ENCODE measurements around the gene AGMAT.

AGMAT gene

DNA sequence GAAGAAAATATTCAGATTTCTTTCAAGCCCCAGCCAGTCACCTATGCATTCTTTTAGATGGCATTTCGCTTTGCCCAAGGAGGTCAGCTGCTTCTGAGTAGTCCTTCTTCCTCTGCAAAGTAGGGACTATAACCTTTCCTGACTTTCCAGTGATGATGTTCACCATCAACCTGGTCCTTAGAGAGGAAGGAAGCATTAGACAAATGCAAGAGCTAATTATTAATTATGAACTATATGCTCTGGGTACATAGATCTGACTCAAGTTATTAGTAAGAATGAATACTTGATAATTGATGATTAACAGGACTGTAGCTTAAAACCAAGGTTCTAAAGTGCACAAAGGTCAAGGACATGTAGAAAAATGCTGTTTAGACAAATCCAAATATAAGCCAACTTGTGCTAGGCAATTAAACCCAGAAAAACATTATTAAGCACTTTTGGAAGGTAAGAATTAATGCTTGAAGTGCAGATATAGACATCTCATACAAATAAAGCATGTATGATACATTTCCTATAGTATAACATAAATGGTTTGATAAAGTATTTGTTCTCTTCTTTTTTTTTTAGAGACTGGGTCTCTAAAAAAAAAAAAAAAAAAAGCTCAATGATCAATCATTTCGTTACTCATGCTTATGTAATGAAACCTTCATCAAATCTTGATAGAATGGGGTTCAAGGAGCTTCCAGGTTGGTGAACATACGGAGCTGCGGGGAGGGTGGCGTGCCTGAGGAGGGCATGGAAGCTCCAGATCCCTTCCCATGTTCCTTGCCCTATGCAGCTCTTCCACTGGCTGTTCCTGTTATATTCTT is 11.2 kb upstream of the AGMAT start:
- Mint-ChIP-seq H3K9me3 (no peaks in the 10 kb centered on the region), H3K27me3 (ENCODE audit: low read depth) (peaks cover 3% of the 10 kb centered on the region), H3K4me1 (ENCODE audit: low read depth) (no peaks in the 10 kb centered on the region), H3K27ac (no peak overlapping the region), H3K36me3 (ENCODE audit: low read depth) (peaks cover 3% of the 10 kb centered on the region), H3K4me3 (no peak overlapping the region)
- no peak for DNase-seq (ENCODE audit: low spot score)

DNA sequence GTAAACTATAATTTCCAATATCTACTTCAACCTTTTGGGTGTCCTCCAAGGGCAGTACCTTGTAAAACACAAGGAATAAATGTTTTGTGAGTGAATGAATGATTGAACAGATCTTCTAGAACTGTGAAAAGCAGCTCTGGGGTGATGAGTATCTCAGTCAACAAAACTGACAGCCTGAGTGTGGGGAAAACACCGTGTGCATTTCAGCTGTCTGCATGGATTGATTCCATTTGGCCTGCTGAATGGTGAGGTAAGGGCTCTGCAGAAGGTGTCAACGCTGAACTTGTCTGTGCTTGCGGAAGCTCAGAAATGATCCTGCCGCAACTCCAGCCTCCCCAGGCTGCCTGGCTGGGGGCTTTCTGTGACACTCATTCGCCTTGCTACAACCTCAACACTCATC is 7.4 kb upstream of the AGMAT start:
- Mint-ChIP-seq H3K27me3 (ENCODE audit: low read depth) (peaks cover 3% of the 10 kb centered on the region), H3K4me3 (no peak overlapping the region), H3K4me1 (ENCODE audit: low read depth) (peaks cover 1% of the 10 kb centered on the region), H3K36me3 (ENCODE audit: low read depth) (peaks cover 18% of the 10 kb centered on the region), H3K27ac (no peak overlapping the region), H3K9me3 (no peaks in the 10 kb centered on the region)
- no peak for DNase-seq (ENCODE audit: low spot score)

DNA sequence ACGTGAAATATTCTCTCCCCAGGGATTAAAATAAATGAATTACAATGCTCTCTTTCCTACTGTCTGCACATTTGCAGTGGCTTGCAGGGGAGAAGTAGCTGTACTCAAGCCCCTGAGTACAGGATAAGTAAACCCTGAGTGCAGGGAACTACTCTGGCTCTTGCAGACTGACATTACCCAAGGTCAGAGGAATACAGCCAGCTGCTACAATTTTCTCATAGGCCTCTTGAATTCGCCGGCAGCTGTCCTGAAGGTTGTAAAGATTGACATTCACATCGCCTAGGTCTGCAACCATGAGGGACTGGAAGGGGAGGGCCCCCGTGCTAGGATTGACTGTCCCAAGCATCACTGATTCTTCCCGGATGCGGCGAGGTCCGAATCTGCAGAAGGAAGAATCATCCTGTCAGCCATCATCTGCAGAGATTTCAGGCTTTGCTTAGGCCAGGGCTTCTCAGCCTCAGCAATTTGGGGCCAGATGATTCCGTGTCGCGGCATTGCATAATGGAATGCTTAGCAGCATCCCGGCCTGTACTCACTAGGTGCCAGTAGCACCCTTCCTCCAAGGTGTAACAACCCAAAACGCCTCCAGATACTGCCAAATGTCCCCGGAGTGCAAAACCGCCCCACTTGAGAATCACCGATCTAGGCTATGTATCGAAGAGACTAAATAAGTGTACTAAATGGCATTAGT is 1.7 kb downstream of the AGMAT start:
- Mint-ChIP-seq H3K4me3 (peak overlapping the region; percentile 81), H3K4me1 (ENCODE audit: low read depth) (peaks cover 28% of the 10 kb centered on the region), H3K27me3 (ENCODE audit: low read depth) (no peaks in the 10 kb centered on the region), H3K36me3 (ENCODE audit: low read depth) (peaks cover 40% of the 10 kb centered on the region), H3K27ac (no peak overlapping the region), H3K9me3 (no peaks in the 10 kb centered on the region)
- DNase-seq (ENCODE audit: low spot score), result no peak

DNA sequence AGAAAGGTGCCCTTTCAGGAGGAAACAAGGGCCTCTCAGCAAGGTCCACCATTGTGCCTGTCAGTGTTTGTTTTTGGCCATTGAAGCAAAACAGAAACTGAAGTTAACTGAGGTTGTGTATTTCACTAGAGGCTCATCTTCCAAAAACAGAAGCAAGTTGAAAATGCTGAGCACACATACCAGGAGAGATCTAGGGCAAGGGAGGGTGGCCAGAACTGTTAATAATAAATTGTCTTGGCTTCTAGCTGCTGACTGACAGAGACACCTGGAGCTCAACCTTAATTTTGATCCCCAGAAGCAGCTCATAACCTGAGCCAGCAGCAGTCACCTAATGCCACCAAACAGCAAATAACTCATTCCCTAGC is 5.2 kb downstream of the AGMAT start:
- Mint-ChIP-seq H3K9me3 (no peaks in the 10 kb centered on the region), H3K27ac (peak overlapping the region; percentile 95), H3K36me3 (ENCODE audit: low read depth) (peaks cover 42% of the 10 kb centered on the region), H3K27me3 (ENCODE audit: low read depth) (no peaks in the 10 kb centered on the region), H3K4me1 (ENCODE audit: low read depth) (peaks cover 34% of the 10 kb centered on the region), H3K4me3 (peak overlapping the region; percentile 63)
- DNase-seq (ENCODE audit: low spot score), result no peak

DNA sequence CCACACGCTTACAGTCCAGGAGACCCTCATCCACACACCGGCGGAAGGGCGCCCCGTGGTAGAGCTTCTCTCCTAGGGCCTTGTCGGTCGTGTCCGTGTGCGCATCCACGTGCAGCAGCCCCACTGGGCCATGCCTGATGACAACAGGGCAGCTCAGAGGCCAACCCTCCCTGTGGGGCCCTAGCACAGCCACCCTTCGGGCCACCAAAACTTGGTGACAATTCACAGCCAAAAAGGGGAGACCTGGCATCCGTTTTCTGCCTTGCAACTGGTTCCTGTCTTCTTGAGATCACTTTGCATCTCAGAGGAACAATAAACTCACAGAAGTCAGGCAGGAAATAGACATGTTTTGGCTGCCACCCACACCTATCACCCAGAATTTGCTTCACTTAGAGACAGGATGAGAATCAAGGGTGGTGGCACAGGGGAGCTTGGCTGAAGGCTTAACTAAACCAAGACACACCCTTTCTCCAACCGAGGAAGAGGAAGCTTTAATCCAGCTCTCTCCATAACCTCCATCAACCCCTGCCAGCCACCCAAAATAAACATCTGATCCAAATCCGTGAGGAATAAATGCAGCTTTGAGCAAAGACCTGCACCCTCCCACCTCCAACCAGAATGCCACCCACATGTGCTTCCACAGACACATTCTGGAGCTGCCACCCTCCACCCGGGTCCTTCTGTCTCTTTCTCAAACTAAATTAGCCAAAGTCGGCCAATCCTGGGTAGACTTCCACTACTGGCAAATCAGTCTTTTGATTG is 5.7 kb downstream of the AGMAT start:
- peaks cover 34% of the 10 kb centered on the region for H3K4me1 Mint-ChIP-seq (ENCODE audit: low read depth)
- DNase-seq (ENCODE audit: low spot score), result peak; percentile 49
- peak overlapping the region; percentile 95 for H3K27ac Mint-ChIP-seq
- H3K27me3 Mint-ChIP-seq (ENCODE audit: low read depth), result no peaks in the 10 kb centered on the region
- peak overlapping the region; percentile 63 for H3K4me3 Mint-ChIP-seq
- H3K36me3 Mint-ChIP-seq (ENCODE audit: low read depth), result peaks cover 42% of the 10 kb centered on the region
- H3K9me3 Mint-ChIP-seq, result no peaks in the 10 kb centered on the region

DNA sequence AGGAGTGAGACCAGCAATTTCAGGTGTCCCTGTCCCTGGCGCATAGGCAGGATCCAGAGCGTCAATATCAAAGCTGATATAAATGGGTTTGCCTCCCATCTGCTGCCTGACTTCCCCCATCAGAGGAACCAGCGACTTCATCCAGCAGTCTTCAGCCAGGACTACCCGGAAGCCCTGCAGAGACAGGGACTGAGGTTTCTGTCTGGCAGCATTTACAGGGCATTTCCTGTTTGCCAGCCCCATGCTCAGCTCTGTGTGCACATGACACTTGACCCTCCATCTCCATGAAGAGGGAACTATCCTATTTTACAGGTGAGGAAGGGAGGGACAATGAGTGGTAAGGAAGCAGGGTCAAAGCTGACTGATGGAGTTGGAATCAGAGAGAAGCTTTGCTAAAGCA is 7.2 kb downstream of the AGMAT start:
- peaks cover 30% of the 10 kb centered on the region for H3K4me1 Mint-ChIP-seq (ENCODE audit: low read depth)
- peak overlapping the region; percentile 95 for H3K27ac Mint-ChIP-seq
- H3K36me3 Mint-ChIP-seq (ENCODE audit: low read depth), result peaks cover 40% of the 10 kb centered on the region
- DNase-seq (ENCODE audit: low spot score), result no peak
- H3K4me3 Mint-ChIP-seq, result peak overlapping the region; percentile 63
- no peaks in the 10 kb centered on the region for H3K9me3 Mint-ChIP-seq
- no peaks in the 10 kb centered on the region for H3K27me3 Mint-ChIP-seq (ENCODE audit: low read depth)

DNA sequence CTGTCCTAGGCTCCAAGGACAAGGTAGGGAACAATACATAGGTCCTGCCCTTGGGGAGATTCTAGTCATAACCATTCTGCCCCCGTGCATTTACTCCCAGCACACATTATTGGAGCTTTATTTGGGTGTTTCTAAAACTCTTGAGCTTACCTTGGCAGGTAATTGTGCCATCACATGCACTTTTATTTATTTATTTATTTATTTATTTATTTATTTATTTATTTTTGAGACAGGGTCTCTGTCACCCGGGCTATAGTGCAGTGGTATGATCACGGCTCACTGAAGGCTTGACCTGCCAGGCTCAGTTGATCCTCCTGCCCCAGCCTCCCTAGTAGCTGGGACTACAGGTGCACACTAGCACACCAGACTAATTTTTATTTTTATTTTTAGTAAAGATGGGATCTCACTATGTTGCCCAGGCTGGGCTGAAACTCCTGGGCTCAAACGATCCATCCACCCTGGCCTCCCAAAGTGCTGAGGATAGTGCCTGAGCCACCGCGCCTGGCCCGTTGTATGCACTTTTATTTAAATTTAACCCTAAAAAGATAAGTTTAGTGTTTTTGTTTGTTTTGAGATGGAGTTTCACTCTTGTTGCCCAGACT is 9.2 kb downstream of the AGMAT start:
- Mint-ChIP-seq H3K27me3 (ENCODE audit: low read depth) (no peaks in the 10 kb centered on the region), H3K4me3 (no peak overlapping the region), H3K4me1 (ENCODE audit: low read depth) (peaks cover 30% of the 10 kb centered on the region), H3K9me3 (no peaks in the 10 kb centered on the region), H3K36me3 (ENCODE audit: low read depth) (peaks cover 44% of the 10 kb centered on the region), H3K27ac (no peak overlapping the region)
- DNase-seq (ENCODE audit: low spot score), result no peak

DNA sequence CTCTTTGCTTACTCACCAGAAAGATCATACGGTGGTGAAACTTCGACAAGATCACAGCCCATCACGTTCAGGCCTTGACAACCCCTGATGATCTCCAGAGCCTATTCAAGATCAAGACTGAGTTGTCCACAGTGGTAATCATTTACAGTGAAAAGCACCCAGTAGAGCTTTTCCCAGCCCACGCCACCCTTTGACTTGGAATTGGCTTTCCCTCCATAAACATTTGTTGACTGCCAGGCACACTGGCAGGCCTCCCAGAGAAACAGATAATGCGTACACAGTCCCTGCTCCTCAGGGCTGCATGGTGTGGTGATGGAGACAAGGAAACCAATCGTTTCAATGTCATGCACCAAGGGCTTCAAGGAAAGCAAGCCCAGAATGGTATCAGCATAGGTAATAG is 10.1 kb downstream of the AGMAT start:
- DNase-seq (ENCODE audit: low spot score), result no peak
- Mint-ChIP-seq H3K27ac (peak overlapping the region; percentile 10), H3K4me1 (ENCODE audit: low read depth) (peaks cover 28% of the 10 kb centered on the region), H3K27me3 (ENCODE audit: low read depth) (no peaks in the 10 kb centered on the region), H3K36me3 (ENCODE audit: low read depth) (peaks cover 41% of the 10 kb centered on the region), H3K4me3 (no peak overlapping the region), H3K9me3 (no peaks in the 10 kb centered on the region)

DNA sequence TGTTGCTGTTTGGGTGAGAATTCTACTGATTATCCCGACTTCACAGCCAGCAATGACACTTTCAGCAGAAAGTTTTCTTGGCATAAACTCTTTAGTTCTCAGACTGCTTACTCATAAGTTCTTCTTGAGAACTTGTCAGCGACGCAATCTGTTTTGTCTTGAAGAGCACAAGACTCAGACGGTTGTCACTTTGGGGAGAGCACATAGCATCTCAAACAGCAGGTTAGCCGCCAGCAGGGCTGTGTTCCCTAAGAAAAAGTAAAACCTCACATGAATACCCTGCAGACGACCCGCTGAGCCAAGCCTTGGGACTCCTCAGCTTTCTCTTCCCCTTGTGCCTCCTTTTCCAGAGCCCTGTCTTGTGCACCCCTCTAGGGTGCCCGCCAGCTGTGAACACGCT is 11.4 kb downstream of the AGMAT start:
- Mint-ChIP-seq H3K27ac (no peak overlapping the region), H3K4me3 (no peak overlapping the region), H3K9me3 (no peaks in the 10 kb centered on the region), H3K36me3 (ENCODE audit: low read depth) (peaks cover 34% of the 10 kb centered on the region), H3K4me1 (ENCODE audit: low read depth) (peaks cover 15% of the 10 kb centered on the region), H3K27me3 (ENCODE audit: low read depth) (no peaks in the 10 kb centered on the region)
- no peak for DNase-seq (ENCODE audit: low spot score)

DNA sequence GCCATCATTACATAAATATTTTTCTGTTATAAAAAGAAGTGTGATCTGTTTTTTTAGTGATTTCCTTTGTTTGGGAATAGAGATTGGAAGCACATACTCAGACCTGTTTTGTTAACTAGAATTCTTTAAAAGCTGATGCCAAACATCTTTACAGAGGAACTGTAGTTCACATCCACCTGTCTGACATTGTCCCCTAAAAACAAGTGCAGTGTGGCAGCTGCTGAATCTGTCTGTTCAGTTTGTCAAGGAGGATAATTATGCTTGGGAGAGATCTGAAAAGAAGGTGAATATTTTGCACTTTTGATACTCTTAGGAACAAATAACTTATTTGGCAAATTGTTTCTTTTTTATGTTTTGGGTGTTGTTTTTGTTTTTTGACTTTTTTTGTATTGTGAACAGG is 13.6 kb downstream of the AGMAT start:
- peaks cover 30% of the 10 kb centered on the region for H3K36me3 Mint-ChIP-seq (ENCODE audit: low read depth)
- H3K27me3 Mint-ChIP-seq (ENCODE audit: low read depth), result no peaks in the 10 kb centered on the region
- H3K4me3 Mint-ChIP-seq, result no peak overlapping the region
- H3K9me3 Mint-ChIP-seq, result no peaks in the 10 kb centered on the region
- DNase-seq (ENCODE audit: low spot score), result no peak
- H3K4me1 Mint-ChIP-seq (ENCODE audit: low read depth), result peaks cover 1% of the 10 kb centered on the region
- H3K27ac Mint-ChIP-seq, result no peak overlapping the region

DNA sequence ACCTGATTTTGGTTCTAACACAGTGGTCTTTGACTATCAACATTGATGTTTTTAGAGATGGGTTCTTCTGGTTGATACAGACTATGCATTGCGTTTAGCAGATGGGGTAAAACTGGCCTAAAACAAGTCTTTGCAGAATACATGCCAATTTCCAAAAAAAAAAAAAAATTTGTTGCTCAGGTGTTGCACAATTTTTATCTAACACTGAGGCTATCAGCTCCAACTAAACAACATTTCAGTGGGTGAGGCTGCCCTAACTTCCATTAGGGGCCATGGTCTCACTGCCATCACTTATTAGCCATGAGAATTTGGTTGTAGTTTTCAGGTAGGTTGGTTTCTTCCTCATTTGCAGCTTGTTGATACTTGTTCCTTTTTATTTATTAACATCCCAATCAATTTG is 14.0 kb downstream of the AGMAT start:
- no peaks in the 10 kb centered on the region for H3K9me3 Mint-ChIP-seq
- no peaks in the 10 kb centered on the region for H3K27me3 Mint-ChIP-seq (ENCODE audit: low read depth)
- no peak overlapping the region for H3K4me3 Mint-ChIP-seq
- DNase-seq (ENCODE audit: low spot score), result no peak
- peaks cover 34% of the 10 kb centered on the region for H3K36me3 Mint-ChIP-seq (ENCODE audit: low read depth)
- H3K27ac Mint-ChIP-seq, result no peak overlapping the region
- peaks cover 1% of the 10 kb centered on the region for H3K4me1 Mint-ChIP-seq (ENCODE audit: low read depth)

DNA sequence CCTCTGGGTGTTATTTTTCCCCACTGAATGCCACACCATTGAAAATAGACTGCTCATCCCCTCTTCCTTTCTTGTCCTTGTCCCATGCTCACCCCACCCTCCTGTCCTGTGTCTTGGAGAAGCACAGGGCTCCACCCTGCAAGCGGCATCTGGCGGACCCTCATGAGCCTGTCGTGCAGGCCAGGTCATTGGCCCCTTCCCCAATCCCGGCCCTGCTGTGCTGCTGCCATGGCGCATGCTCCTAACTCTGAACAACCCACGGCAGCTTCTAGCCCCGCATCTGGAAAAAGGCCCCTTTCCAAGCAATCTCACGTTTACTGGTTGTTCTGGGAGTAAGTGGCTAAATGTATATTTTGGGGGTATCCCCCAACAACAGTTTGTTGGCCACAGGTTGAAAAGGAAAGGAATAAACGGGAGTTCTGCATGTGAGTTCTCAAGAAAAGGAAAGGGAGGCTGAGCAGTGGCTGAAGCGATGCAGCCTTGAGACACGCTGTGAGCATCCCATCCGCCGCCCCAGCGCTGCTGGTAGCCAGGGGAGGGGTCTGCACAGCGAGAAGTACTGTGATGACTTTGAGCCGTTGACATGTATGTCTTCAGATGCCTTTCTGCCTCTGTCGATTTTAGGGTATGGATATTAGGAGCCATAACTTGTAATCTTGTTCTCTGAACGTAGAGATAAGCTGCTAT is 16.3 kb downstream of the AGMAT start:
- DNase-seq (ENCODE audit: low spot score), result no peak
- peaks cover 43% of the 10 kb centered on the region for H3K36me3 Mint-ChIP-seq (ENCODE audit: low read depth)
- peaks cover 1% of the 10 kb centered on the region for H3K4me1 Mint-ChIP-seq (ENCODE audit: low read depth)
- H3K4me3 Mint-ChIP-seq, result no peak overlapping the region
- H3K9me3 Mint-ChIP-seq, result no peaks in the 10 kb centered on the region
- H3K27me3 Mint-ChIP-seq (ENCODE audit: low read depth), result no peaks in the 10 kb centered on the region
- no peak overlapping the region for H3K27ac Mint-ChIP-seq

DNA sequence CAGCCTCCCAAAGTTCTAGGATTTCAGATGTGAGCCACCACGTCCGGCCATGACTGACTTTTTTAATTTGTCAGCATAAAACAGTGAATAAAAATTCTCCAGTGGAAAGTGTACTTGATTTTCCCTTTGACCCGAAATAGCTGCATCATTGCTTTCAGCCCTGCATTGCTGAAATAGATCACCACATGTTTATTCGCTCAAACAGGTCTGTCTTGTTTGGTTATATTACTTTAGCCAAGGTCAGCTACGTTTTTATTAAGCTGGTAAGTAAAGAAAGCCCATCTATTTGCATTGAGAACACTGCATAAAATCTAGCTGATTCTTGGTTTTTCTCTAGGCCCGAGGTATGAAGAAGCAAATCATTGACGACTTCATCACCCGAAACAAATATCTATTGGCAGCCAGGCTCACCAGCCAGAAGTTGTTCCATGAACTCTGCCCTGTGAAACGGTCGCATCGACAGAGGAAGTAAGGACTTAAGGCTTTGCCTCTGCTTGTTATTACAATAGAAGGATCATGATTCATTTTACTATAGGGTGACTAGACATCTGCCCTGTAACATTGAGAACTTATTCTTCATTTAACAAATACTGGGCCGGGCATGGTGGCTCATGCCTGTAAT is 25.6 kb downstream of the AGMAT start:
- no peaks in the 10 kb centered on the region for H3K4me1 Mint-ChIP-seq (ENCODE audit: low read depth)
- no peak for DNase-seq (ENCODE audit: low spot score)
- no peaks in the 10 kb centered on the region for H3K27me3 Mint-ChIP-seq (ENCODE audit: low read depth)
- H3K27ac Mint-ChIP-seq, result no peak overlapping the region
- no peak overlapping the region for H3K4me3 Mint-ChIP-seq
- no peaks in the 10 kb centered on the region for H3K9me3 Mint-ChIP-seq
- peaks cover 27% of the 10 kb centered on the region for H3K36me3 Mint-ChIP-seq (ENCODE audit: low read depth)

Data from T-helper 2 cell treated with Interferon-gamma antibody and Interleukin-4, amounts not matched to agents 5 μg/mL and 100 μg/mL, for 36 hours (primary cell).